BJ (cell line): ENCODE measurements around the gene JADE1. TPM values are rescaled to one million over a fixed set of nuclear protein-coding genes. Genes with fewer than 3 reads are reported as not detected.

Source experiments
- CTCF ChIA-PET: fragments of 350-600 bp; formaldehyde crosslinking; extraction: SDS; loops from one replicate; lab custom pipeline; 2021; ENCODE audit warnings: antibody characterized with exemption, inconsistent platforms; lab: Yijun Ruan, JAX
- POLR2A ChIA-PET: fragments of 300-600 bp; sonication (Branson Sonifier 250); formaldehyde crosslinking; extraction: SDS; loops from one replicate; lab custom pipeline; 2021; ENCODE audit warnings: antibody characterized with exemption; lab: Charles Lee
- DNase-seq: peaks from one replicate; pipeline ENCODE4 v3.0.0-alpha.2; 2011; ENCODE audit warnings: low read depth
- H3K27me3 ChIP-seq: 2 replicates; pipeline ENCODE4 v1.6.0; 2011; ENCODE audit warnings: low read length; ENCODE audit not compliant: control insufficient read depth, insufficient read depth
- H3K36me3 ChIP-seq: 2 replicates; pipeline ENCODE4 v1.5.1; 2011; ENCODE audit warnings: low read length; ENCODE audit not compliant: control insufficient read depth, insufficient read depth
- H3K4me3 ChIP-seq: 2 replicates; pipeline ENCODE4 v1.5.1; 2011; ENCODE audit warnings: low read depth, mild to moderate bottlenecking, control low read depth, low read length
- CTCF ChIP-seq: IDR thresholded peaks from 2 replicates; pipeline ENCODE4 v1.5.1; 2011; ENCODE audit warnings: low read depth, mild to moderate bottlenecking, control low read depth, inconsistent platforms, low read length, moderate library complexity; ENCODE audit not compliant: insufficient read depth
- polyA plus RNA-seq: library from polyadenylated mRNA; depleted of rRNA; stranded (reverse); fragments of >200 nt; gene quantifications from 2 replicates; pipeline ENCODE4 v1.2.3, GENCODE V29; 2011

The JADE1 gene
- polyA plus RNA-seq, 1 experiment = 15.4 TPM

- Histone ChIP-seq H3K27me3 (no peaks in the 10 kb centered on the region), H3K36me3 (no peaks in the 10 kb centered on the region), H3K4me3 (no peak overlapping the region)
- no peak for DNase-seq
- ChIA-PET CTCF (interaction anchor here (0.6 to 1.4 kb wide), 3 partner anchors 9 to 628 kb away, joined by 3 to 4 read pairs (median 3); no protein-coding TSS in a partner anchor), POLR2A (no interaction called here)
- no peak for TF ChIP-seq CTCF
Measured at GRCh38 chr4:128818442-128818841, 8.9 kb downstream of the JADE1 start.

GRCh38 chr4:128819082-128819742, 9.7 kb downstream of the JADE1 start:
- Histone ChIP-seq H3K27me3 (no peaks in the 10 kb centered on the region), H3K36me3 (no peaks in the 10 kb centered on the region), H3K4me3 (no peak overlapping the region)
- no peak for DNase-seq
- no peak for TF ChIP-seq CTCF
- ChIA-PET CTCF (interaction anchor here (0.6 to 1.4 kb wide), 3 partner anchors 8 to 628 kb away, joined by 3 to 4 read pairs (median 3); no protein-coding TSS in a partner anchor), POLR2A (no interaction called here)

GRCh38 chr4:128820671-128821070, 11.2 kb downstream of the JADE1 start:
- Histone ChIP-seq H3K36me3 (no peaks in the 10 kb centered on the region), H3K4me3 (no peak overlapping the region), H3K27me3 (no peaks in the 10 kb centered on the region)
- no peak for TF ChIP-seq CTCF
- DNase-seq = no peak
- ChIA-PET POLR2A (interaction anchor here (0.6 kb wide), 1 partner anchor 535 kb away, joined by 4 read pairs; no protein-coding TSS in a partner anchor), CTCF (no interaction called here)

- ChIA-PET CTCF (interaction anchor here (2.8 kb wide), 1 partner anchor 8 kb away, joined by 8 read pairs; no protein-coding TSS in a partner anchor), POLR2A (interaction anchor here (0.6 kb wide), 1 partner anchor 535 kb away, joined by 4 read pairs; no protein-coding TSS in a partner anchor)
- no peak for DNase-seq
- no peaks in the 10 kb centered on the region for H3K36me3 ChIP-seq
- no peak overlapping the region for H3K4me3 ChIP-seq
- H3K27me3 ChIP-seq = no peaks in the 10 kb centered on the region
- TF ChIP-seq CTCF = no peak
Measured at GRCh38 chr4:128821151-128821550, 11.7 kb downstream of the JADE1 start.

GRCh38 chr4:128823025-128823661, 13.6 kb downstream of the JADE1 start:
- CTCF ChIA-PET = interaction anchor here (0.9 to 2.8 kb wide), 3 partner anchors 10 to 294 kb away, joined by 3 to 8 read pairs (median 3); no protein-coding TSS in a partner anchor
- Histone ChIP-seq H3K4me3 (no peak overlapping the region), H3K27me3 (no peaks in the 10 kb centered on the region), H3K36me3 (no peaks in the 10 kb centered on the region)
- TF ChIP-seq CTCF = no peak
- POLR2A ChIA-PET = interaction anchor here (0.7 kb wide), 1 partner anchor 261 kb away, joined by 3 read pairs; no protein-coding TSS in a partner anchor
- peak; percentile 94 for DNase-seq
